ENCODE data around the gene INTS3. TPM values are rescaled to one million over a fixed set of nuclear protein-coding genes. Genes with fewer than 3 reads are reported as not detected.

INTS3 gene
- total and polyA plus RNA-seq, 9 of the 15 experiments (the other 6 are each of a cell fraction or from before 2014, with no cell fraction given), result 6.3 to 24.1 (median 14.3) TPM

- TSS peak; percentile 17 for BruUV-seq (replicated peaks)
- peaks cover 71% of the 10 kb centered on the region for H3K36me3 ChIP-seq (ENCODE audit: control insufficient read depth, insufficient read depth, low read length)
- FAIRE-seq, result peak; percentile 46
- TF ChIP-seq FOSL1 (tag; conservative IDR thresholded peaks at IDR 0.05) (peak; percentile 91), OTX1 (CRISPR knock-in tag; IDR thresholded peaks at IDR 0.05) (no peak), TCF3 (CRISPR knock-in tag; IDR thresholded peaks at IDR 0.05) (peak; percentile 70), NFE2 (IDR thresholded peaks at IDR 0.05; ENCODE audit: low read depth) (peak; percentile 62), CHD7 (IDR thresholded peaks at IDR 0.05; ENCODE audit: low read depth, low read length) (no peak), CCAR2 (IDR thresholded peaks at IDR 0.05; ENCODE audit: low read depth, low read length) (no peak), CBFA2T2 (conservative IDR thresholded peaks at IDR 0.05) (peak; percentile 44), TAL1 (IDR thresholded peaks at IDR 0.05) (peak; percentile 37; the same call in 1 of the 2 replicates), PYGO2 (tag; IDR thresholded peaks at IDR 0.05) (no peak), EGR1 (conservative IDR thresholded peaks at IDR 0.05) (peak; percentile 44; the same call in 1 of the 2 replicates)
Observed at GRCh38 chr1:153750026-153750995, 22.5 kb downstream of the INTS3 start.

More at GRCh38 chr1:153750026-153750995, 22.5 kb downstream of the INTS3 start:
- Histone ChIP-seq H2AFZ (ENCODE audit: low read depth, low read length) (no peak overlapping the region), H3K27me3 (ENCODE audit: control insufficient read depth in 2 of 2, insufficient read depth in 2 of 2, low read length in 2 of 2) (no peaks in the 10 kb centered on the region), H3K9me3 (replicated peaks; ENCODE audit: control insufficient read depth, insufficient read depth, low read depth, low read length) (no peaks in the 10 kb centered on the region), H3K4me2 (ENCODE audit: insufficient read depth, low read length) (no peak overlapping the region), H3K9ac (ENCODE audit: insufficient read depth in 1 of 2, low read depth in 2 of 2, low read length in 2 of 2) (no peak overlapping the region), H3K4me3 (no peak overlapping the region), H3K9me1 (ENCODE audit: control insufficient read depth, insufficient read depth, low read length) (no peaks in the 10 kb centered on the region), H3K79me2 (ENCODE audit: control insufficient read depth, insufficient read depth, low read length) (no peaks in the 10 kb centered on the region), H4K20me1 (replicated peaks; ENCODE audit: control insufficient read depth, insufficient read depth, low read length) (no peaks in the 10 kb centered on the region), H3K27ac (ENCODE audit: extremely low read depth, low read depth, low read length) (no peak overlapping the region), H3K4me1 (replicated peaks in 1 of 2; ENCODE audit: control insufficient read depth in 2 of 2, insufficient read depth in 2 of 2, low read length in 2 of 2) (no peaks in the 10 kb centered on the region; a peak in 3 of 5 replicates)
- CTCF ChIA-PET (ENCODE audit: low intra/inter-chr PET ratio), result interaction anchor here (0.5 to 2.3 kb wide), 5 partner anchors 39 to 240 kb away, joined by 3 to 18 read pairs (median 3); partner anchors contain the start of gene NPR1
- intact Hi-C loops (cut with micrococcal nuclease) (no loop called here), in situ Hi-C loops (cut with MboI) (loop anchor here (10.0 kb wide), 1 partner anchor 396 kb away; the partner anchor contains the start of gene S100A9)
- ATAC-seq (peak; percentile 59), DNase-seq (ENCODE audit: extremely low read depth in 1 of 4, low spot score in 3 of 4) (peak in 3 of 4 experiments; percentile 34 to 65 (median 56))
- WGBS (ENCODE audit: insufficient coverage, low coverage, missing lambda C conversion rate), result 29% methylated on average over 6 of the region's 6 CpGs
- POLR2A ChIA-PET, result interaction anchor here (0.7 to 1.0 kb wide), 2 partner anchors 79 to 240 kb away, joined by 3 read pairs; partner anchors contain the start of gene RPS27

Measured in K562 (cell line).